ENCODE data around the gene INTS4. TPM values are rescaled to one million over a fixed set of nuclear protein-coding genes. Genes with fewer than 3 reads are reported as not detected.

Gene INTS4
- total and polyA plus RNA-seq, 10 of the 15 experiments (the other 5 are each of a cell fraction or from before 2014, with no cell fraction given), result 20.2 to 50.5 (median 40.0) TPM

GRCh38 chr11:77990981-77991380, 3.5 kb downstream of the INTS4 start:
- no TSS peak for BruUV-seq (replicated peaks)
- in situ Hi-C loops (cut with MboI), result loop anchor here (5.0 kb wide), 1 partner anchor 174 kb away; no protein-coding TSS in a partner anchor
- 89% methylated on average over 5 of the region's 5 CpGs for WGBS (ENCODE audit: insufficient coverage, insufficient replicate concordance, low lambda C conversion rate, missing lambda C conversion rate)

More at GRCh38 chr11:77990981-77991380, 3.5 kb downstream of the INTS4 start:
- H4K20me1 ChIP-seq (ENCODE audit: control insufficient read depth, insufficient read depth), result no peaks in the 10 kb centered on the region
- no peak for DNase-seq (ENCODE audit: low read depth, low spot score)
- peaks cover 0 to 13% of the 10 kb centered on the region in 2 experiments; a peak in 1 of 4 replicates for H3K36me3 ChIP-seq (ENCODE audit: control insufficient read depth in 2 of 2, insufficient read depth in 2 of 2, low read length in 1 of 2)
- H3K9ac ChIP-seq (ENCODE audit: control insufficient read depth, insufficient read depth, low read length), result no peak overlapping the region
- RAD21 ChIA-PET (ENCODE audit: unreplicated experiment), result no interaction called here
- no peak overlapping the region for H3K27ac ChIP-seq (ENCODE audit: control insufficient read depth, insufficient read depth)
- no peaks in the 10 kb centered on the region; the same call in 2 of the 3 replicates for H3K9me3 ChIP-seq (replicated peaks; ENCODE audit: control insufficient read depth, insufficient read depth, low read length)
- FAIRE-seq, result no peak
- intact Hi-C loops (cut with micrococcal nuclease; ENCODE audit: unreplicated experiment), result loop anchor here (10.0 kb wide), 1 partner anchor 194 kb away; the partner anchor contains the start of genes KCTD21 and USP35
- no peak for ATAC-seq
- peaks cover 20% of the 10 kb centered on the region for H3K79me2 ChIP-seq (ENCODE audit: control insufficient read depth, insufficient read depth, low read length)
- SMC1A ChIA-PET (ENCODE audit: uncharacterized antibody, unreplicated experiment), result no interaction called here
- H3K27me3 ChIP-seq (replicated peaks in 1 of 2; ENCODE audit: control insufficient read depth in 2 of 2, insufficient read depth in 2 of 2, low read length in 1 of 2), result no peaks in the 10 kb centered on the region
- TF ChIP-seq CEBPZ (IDR thresholded peaks at IDR 0.05; ENCODE audit: low read depth, low read length) (no peak), ATF7 (IDR thresholded peaks at IDR 0.05; ENCODE audit: low read depth) (no peak), NFYB (IDR thresholded peaks at IDR 0.05; ENCODE audit: insufficient read depth, low read depth, low read length) (no peak), SMAD1 (IDR thresholded peaks at IDR 0.05; ENCODE audit: low read depth, partially characterized antibody) (no peak), EP300 (IDR thresholded peaks at IDR 0.05; ENCODE audit: borderline replicate concordance in 1 of 2, control insufficient read depth in 1 of 2, low read depth in 2 of 2, low read length in 2 of 2) (no peak), STAT3 (IDR thresholded peaks at IDR 0.05; ENCODE audit: low read depth, low read length) (no peak), KAT2A (conservative IDR thresholded peaks at IDR 0.05; ENCODE audit: control insufficient read depth, low read depth, low read length) (no peak), MTA2 (IDR thresholded peaks at IDR 0.05; ENCODE audit: low read depth) (no peak), EGR1 (IDR thresholded peaks at IDR 0.05; ENCODE audit: borderline replicate concordance in 1 of 2, low read depth in 2 of 2, low read length in 2 of 2) (no peak)
- TF ChIP-seq, protein P1, sequence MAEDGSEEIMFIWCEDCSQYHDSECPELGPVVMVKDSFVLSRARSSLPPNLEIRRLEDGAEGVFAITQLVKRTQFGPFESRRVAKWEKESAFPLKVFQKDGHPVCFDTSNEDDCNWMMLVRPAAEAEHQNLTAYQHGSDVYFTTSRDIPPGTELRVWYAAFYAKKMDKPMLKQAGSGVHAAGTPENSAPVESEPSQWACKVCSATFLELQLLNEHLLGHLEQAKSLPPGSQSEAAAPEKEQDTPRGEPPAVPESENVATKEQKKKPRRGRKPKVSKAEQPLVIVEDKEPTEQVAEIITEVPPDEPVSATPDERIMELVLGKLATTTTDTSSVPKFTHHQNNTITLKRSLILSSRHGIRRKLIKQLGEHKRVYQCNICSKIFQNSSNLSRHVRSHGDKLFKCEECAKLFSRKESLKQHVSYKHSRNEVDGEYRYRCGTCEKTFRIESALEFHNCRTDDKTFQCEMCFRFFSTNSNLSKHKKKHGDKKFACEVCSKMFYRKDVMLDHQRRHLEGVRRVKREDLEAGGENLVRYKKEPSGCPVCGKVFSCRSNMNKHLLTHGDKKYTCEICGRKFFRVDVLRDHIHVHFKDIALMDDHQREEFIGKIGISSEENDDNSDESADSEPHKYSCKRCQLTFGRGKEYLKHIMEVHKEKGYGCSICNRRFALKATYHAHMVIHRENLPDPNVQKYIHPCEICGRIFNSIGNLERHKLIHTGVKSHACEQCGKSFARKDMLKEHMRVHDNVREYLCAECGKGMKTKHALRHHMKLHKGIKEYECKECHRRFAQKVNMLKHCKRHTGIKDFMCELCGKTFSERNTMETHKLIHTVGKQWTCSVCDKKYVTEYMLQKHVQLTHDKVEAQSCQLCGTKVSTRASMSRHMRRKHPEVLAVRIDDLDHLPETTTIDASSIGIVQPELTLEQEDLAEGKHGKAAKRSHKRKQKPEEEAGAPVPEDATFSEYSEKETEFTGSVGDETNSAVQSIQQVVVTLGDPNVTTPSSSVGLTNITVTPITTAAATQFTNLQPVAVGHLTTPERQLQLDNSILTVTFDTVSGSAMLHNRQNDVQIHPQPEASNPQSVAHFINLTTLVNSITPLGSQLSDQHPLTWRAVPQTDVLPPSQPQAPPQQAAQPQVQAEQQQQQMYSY (CRISPR knock-in tag; IDR thresholded peaks at IDR 0.05), result no peak
- H3K4me3 ChIP-seq, result no peak overlapping the region
- H3K4me1 ChIP-seq (ENCODE audit: control insufficient read depth, insufficient read depth, low read length), result peaks cover 3% of the 10 kb centered on the region; the same call in 1 of the 2 replicates
- CTCF ChIA-PET, result interaction anchor here (1.2 kb wide), 1 partner anchor 9 kb away, joined by 3 read pairs; no protein-coding TSS in a partner anchor
- H3K4me2 ChIP-seq (ENCODE audit: control insufficient read depth, insufficient read depth), result no peak overlapping the region
- H2AFZ ChIP-seq (ENCODE audit: control insufficient read depth, low read depth, low read length), result no peak overlapping the region
- POLR2A ChIA-PET, result interaction anchor here (0.5 kb wide), 1 partner anchor 229 kb away, joined by 4 read pairs; no protein-coding TSS in a partner anchor

Measured in GM12878 (cell line).